Measurements from ENCODE around the gene SCAF1.

DNA sequence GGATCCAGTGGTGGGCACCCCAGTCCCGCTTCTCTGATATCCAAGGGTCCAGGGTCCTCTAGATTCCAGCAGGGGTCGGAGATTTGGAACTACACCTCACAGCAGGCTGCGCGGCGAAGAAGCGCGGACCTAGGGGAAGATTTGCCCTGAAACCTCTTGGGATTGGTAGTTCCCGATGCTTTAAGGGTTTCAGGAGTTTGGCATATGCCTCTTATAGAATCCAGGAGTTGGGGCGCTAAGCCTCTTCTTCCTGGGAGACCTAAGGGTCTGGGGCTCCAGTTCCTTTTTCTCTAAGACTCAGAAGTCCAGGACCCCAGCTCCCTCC lies 24.1 kb downstream of the SCAF1 start:
- no peak for TF ChIP-seq ZNF274 (CRISPR knock-in tag; IDR thresholded peaks at IDR 0.05)
- TF ChIP-seq POLR2A (IDR thresholded peaks at IDR 0.05; ENCODE audit: insufficient read depth in 1 of 2, low read depth in 2 of 2, low read length in 2 of 2), result no peak
- no peak for TF ChIP-seq GABPA (IDR thresholded peaks at IDR 0.05; ENCODE audit: low read depth, low read length)
- TF ChIP-seq GABPA (CRISPR knock-in tag; IDR thresholded peaks at IDR 0.05; ENCODE audit: low read depth), result no peak
- TF ChIP-seq SETDB1 (CRISPR knock-in tag; IDR thresholded peaks at IDR 0.05; ENCODE audit: borderline replicate concordance), result no peak
- TF ChIP-seq, protein P1, sequence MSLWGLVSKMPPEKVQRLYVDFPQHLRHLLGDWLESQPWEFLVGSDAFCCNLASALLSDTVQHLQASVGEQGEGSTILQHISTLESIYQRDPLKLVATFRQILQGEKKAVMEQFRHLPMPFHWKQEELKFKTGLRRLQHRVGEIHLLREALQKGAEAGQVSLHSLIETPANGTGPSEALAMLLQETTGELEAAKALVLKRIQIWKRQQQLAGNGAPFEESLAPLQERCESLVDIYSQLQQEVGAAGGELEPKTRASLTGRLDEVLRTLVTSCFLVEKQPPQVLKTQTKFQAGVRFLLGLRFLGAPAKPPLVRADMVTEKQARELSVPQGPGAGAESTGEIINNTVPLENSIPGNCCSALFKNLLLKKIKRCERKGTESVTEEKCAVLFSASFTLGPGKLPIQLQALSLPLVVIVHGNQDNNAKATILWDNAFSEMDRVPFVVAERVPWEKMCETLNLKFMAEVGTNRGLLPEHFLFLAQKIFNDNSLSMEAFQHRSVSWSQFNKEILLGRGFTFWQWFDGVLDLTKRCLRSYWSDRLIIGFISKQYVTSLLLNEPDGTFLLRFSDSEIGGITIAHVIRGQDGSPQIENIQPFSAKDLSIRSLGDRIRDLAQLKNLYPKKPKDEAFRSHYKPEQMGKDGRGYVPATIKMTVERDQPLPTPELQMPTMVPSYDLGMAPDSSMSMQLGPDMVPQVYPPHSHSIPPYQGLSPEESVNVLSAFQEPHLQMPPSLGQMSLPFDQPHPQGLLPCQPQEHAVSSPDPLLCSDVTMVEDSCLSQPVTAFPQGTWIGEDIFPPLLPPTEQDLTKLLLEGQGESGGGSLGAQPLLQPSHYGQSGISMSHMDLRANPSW (CRISPR knock-in tag; IDR thresholded peaks at IDR 0.05; ENCODE audit: borderline replicate concordance), result no peak
- no peak for TF ChIP-seq ZNF558 (CRISPR knock-in tag; IDR thresholded peaks at IDR 0.05; ENCODE audit: borderline replicate concordance)
- TF ChIP-seq, protein P2, sequence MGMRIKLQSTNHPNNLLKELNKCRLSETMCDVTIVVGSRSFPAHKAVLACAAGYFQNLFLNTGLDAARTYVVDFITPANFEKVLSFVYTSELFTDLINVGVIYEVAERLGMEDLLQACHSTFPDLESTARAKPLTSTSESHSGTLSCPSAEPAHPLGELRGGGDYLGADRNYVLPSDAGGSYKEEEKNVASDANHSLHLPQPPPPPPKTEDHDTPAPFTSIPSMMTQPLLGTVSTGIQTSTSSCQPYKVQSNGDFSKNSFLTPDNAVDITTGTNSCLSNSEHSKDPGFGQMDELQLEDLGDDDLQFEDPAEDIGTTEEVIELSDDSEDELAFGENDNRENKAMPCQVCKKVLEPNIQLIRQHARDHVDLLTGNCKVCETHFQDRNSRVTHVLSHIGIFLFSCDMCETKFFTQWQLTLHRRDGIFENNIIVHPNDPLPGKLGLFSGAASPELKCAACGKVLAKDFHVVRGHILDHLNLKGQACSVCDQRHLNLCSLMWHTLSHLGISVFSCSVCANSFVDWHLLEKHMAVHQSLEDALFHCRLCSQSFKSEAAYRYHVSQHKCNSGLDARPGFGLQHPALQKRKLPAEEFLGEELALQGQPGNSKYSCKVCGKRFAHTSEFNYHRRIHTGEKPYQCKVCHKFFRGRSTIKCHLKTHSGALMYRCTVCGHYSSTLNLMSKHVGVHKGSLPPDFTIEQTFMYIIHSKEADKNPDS (CRISPR knock-in tag; IDR thresholded peaks at IDR 0.05), result no peak

Data from HepG2 (cell line).